Panc1 (cell line): ENCODE results near the gene CACFD1. TPM values are rescaled to one million over a fixed set of nuclear protein-coding genes. Genes with fewer than 3 reads are reported as not detected.

Experiments used
- ATAC-seq: fragments of 200-7000 bp; cut with Tn5 transposase; 2 replicates; pipeline ENCODE4 v1.9.1; 2020; ENCODE audit warnings: mild to moderate bottlenecking, moderate library complexity
- BruUV-seq: library from RNA; stranded (reverse); fragments of 400-500 nt; replicated peaks from 2 replicates; lab custom pipeline; 2021; lab: Mats Ljungman, UMichigan
- CTCF ChIA-PET: fragments of 300-600 bp; sonication (Branson Sonifier 250); formaldehyde crosslinking; loops from one replicate; lab custom pipeline; 2022; ENCODE audit warnings: antibody characterized with exemption; lab: Charles Lee
- POLR2A ChIA-PET: fragments of 300-600 bp; sonication (Branson Sonifier 250); formaldehyde crosslinking; loops from one replicate; lab custom pipeline; 2022; ENCODE audit warnings: antibody characterized with exemption; lab: Charles Lee
- DNase-seq: peaks from one replicate; pipeline ENCODE4 v3.0.0-alpha.2; 2010; ENCODE audit warnings: low read depth, low spot score
- H3K27ac ChIP-seq: 2 replicates; pipeline ENCODE4 v1.5.1; 2011; ENCODE audit warnings: mild to moderate bottlenecking, low read length, inconsistent platforms
- H3K27me3 ChIP-seq: fragments of 200-500 bp; sonication (Bioruptor generic); 2 replicates; pipeline ENCODE4 v1.6.0; 2014; ENCODE audit warnings: low read length, inconsistent platforms; ENCODE audit not compliant: control insufficient read depth, insufficient read depth
- H3K36me3 ChIP-seq: fragments of 200-500 bp; sonication (Bioruptor generic); 2 replicates; pipeline ENCODE4 v1.5.1; 2014; ENCODE audit warnings: inconsistent platforms, mild to moderate bottlenecking, low read length, moderate library complexity; ENCODE audit not compliant: control insufficient read depth, insufficient read depth
- H3K4me1 ChIP-seq: 2 replicates; pipeline ENCODE4 v1.5.1; 2011; ENCODE audit warnings: inconsistent platforms, mild to moderate bottlenecking, low read length, moderate library complexity; ENCODE audit not compliant: control insufficient read depth, insufficient read depth
- H3K4me3 ChIP-seq, 2 experiments: 2 replicates each; pipeline ENCODE4 v1.5.1; 2011 to 2012; ENCODE audit warnings: low read depth in 2 of 2, low read length in 2 of 2, mild to moderate bottlenecking in 2 of 2, inconsistent platforms in 1 of 2, moderate library complexity in 1 of 2
- H3K9me3 ChIP-seq: fragments of 200-500 bp; sonication (Bioruptor generic); 2 replicates; pipeline ENCODE4 v1.5.1; 2014; ENCODE audit warnings: low read depth, mild to moderate bottlenecking, inconsistent platforms, low read length, moderate library complexity; ENCODE audit not compliant: control insufficient read depth, insufficient read depth
- CTCF ChIP-seq: fragments of 450-650 bp; IDR thresholded peaks from 2 replicates; pipeline ENCODE4 v1.5.1; 2017; ENCODE audit warnings: mild to moderate bottlenecking
- POLR2AphosphoS5 ChIP-seq: IDR thresholded peaks from 2 replicates; pipeline ENCODE4 v1.6.1; 2012; ENCODE audit warnings: mild to moderate bottlenecking, low read depth, low read length, moderate library complexity
- SIN3A ChIP-seq: IDR thresholded peaks from 2 replicates; pipeline ENCODE4 v1.6.1; 2012; ENCODE audit warnings: low read depth, mild to moderate bottlenecking, low read length, moderate library complexity, borderline replicate concordance; ENCODE audit not compliant: insufficient read depth
- TCF7L2 ChIP-seq: IDR thresholded peaks from 2 replicates; pipeline ENCODE4 v1.6.1; 2011; ENCODE audit warnings: mild to moderate bottlenecking, low read depth, low read length, inconsistent platforms
- in situ Hi-C: cut with HindIII; loops from 2 replicates; pipeline ENCODE4 v1.10.0; 2016; ENCODE audit warnings: low sequenced_read_pairs, low pct_unique_long_range_greater_than_20kb
- intact Hi-C: fragments of 100-400 bp; cut with micrococcal nuclease; formaldehyde crosslinking; loops from one replicate; pipeline ENCODE4 v1.10.0; 2022; ENCODE audit not compliant: unreplicated experiment
- total RNA-seq: library from RNA; stranded (reverse); gene quantifications from one replicate; pipeline ENCODE4 v1.2.1, GENCODE V29; 2021; ENCODE audit not compliant: unreplicated experiment
- TF ChIP-seq, protein P1 (sequence below), 2 experiments: IDR thresholded peaks; 2 replicates each; pipeline ENCODE4 v1.6.1; 2011 to 2012; ENCODE audit warnings: low read depth in 2 of 2, control low read depth in 1 of 2, low read length in 1 of 2, mild to moderate bottlenecking in 1 of 2, moderate library complexity in 1 of 2; ENCODE audit not compliant: insufficient read depth in 1 of 2

The CACFD1 gene
- total RNA-seq, 1 experiment from 2014 or later = 13.9 TPM

DNA sequence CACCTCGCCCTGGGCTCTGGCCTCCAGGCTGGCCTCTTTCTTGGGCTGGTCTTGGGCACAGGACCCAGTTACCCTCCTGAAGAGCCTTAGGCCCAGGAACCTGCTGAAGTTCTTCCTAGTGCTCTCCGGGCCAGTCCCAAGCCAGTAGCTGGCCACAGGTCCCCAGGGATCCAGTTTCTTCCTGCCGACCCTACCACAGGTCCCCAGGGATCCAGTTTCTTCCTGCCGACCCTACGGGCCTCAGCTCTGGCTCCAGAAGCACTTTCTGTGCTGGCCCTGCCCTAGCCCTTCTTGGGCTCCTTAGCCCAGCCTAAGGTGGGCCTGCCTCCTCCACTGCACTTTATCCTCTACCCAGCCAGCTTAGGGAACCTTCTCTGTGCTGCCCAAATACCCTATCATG, 18.2 kb upstream of the CACFD1 start:
- CTCF ChIA-PET = interaction anchor here (0.6 kb wide), 1 partner anchor 542 kb away, joined by 4 read pairs; no protein-coding TSS in a partner anchor
- BruUV-seq = no TSS peak

GRCh38 chr9:133443248-133443647, 16.5 kb upstream of the CACFD1 start:
- no peak overlapping the region for H3K27ac ChIP-seq
- intact Hi-C loops = no loop called here
- no peak overlapping the region for H3K4me3 ChIP-seq
- no peaks in the 10 kb centered on the region for H3K27me3 ChIP-seq
- H3K4me1 ChIP-seq = no peaks in the 10 kb centered on the region
- H3K9me3 ChIP-seq = no peaks in the 10 kb centered on the region
- DNase-seq (no peak), ATAC-seq (no peak)
- CTCF ChIA-PET = no interaction called here
- BruUV-seq = no TSS peak
- H3K36me3 ChIP-seq = no peaks in the 10 kb centered on the region
- TF ChIP-seq CTCF (no peak), TCF7L2 (no peak), POLR2AphosphoS5 (no peak), SIN3A (no peak)
- TF ChIP-seq, protein P1, sequence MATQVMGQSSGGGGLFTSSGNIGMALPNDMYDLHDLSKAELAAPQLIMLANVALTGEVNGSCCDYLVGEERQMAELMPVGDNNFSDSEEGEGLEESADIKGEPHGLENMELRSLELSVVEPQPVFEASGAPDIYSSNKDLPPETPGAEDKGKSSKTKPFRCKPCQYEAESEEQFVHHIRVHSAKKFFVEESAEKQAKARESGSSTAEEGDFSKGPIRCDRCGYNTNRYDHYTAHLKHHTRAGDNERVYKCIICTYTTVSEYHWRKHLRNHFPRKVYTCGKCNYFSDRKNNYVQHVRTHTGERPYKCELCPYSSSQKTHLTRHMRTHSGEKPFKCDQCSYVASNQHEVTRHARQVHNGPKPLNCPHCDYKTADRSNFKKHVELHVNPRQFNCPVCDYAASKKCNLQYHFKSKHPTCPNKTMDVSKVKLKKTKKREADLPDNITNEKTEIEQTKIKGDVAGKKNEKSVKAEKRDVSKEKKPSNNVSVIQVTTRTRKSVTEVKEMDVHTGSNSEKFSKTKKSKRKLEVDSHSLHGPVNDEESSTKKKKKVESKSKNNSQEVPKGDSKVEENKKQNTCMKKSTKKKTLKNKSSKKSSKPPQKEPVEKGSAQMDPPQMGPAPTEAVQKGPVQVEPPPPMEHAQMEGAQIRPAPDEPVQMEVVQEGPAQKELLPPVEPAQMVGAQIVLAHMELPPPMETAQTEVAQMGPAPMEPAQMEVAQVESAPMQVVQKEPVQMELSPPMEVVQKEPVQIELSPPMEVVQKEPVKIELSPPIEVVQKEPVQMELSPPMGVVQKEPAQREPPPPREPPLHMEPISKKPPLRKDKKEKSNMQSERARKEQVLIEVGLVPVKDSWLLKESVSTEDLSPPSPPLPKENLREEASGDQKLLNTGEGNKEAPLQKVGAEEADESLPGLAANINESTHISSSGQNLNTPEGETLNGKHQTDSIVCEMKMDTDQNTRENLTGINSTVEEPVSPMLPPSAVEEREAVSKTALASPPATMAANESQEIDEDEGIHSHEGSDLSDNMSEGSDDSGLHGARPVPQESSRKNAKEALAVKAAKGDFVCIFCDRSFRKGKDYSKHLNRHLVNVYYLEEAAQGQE (IDR thresholded peaks at IDR 0.05; ENCODE audit: insufficient read depth in 1 of 2, low read depth in 2 of 2, low read length in 1 of 2) = no peak
- POLR2A ChIA-PET = no interaction called here
- in situ Hi-C loops = no loop called here

More for the DNA sequence above, 18.2 kb upstream of the CACFD1 start:
- no peak for TF ChIP-seq POLR2AphosphoS5
- no peak for TF ChIP-seq SIN3A
- H3K27me3 ChIP-seq = no peaks in the 10 kb centered on the region
- in situ Hi-C loops = no loop called here
- DNase-seq (no peak), ATAC-seq (no peak)
- H3K4me3 ChIP-seq = no peak overlapping the region
- no peaks in the 10 kb centered on the region for H3K9me3 ChIP-seq
- H3K36me3 ChIP-seq = no peaks in the 10 kb centered on the region
- no peak overlapping the region for H3K27ac ChIP-seq
- POLR2A ChIA-PET = no interaction called here
- H3K4me1 ChIP-seq = no peaks in the 10 kb centered on the region
- intact Hi-C loops = no loop called here

- Histone ChIP-seq H3K9me3 (no peaks in the 10 kb centered on the region), H3K27ac (no peak overlapping the region), H3K4me3 (no peak overlapping the region), H3K27me3 (no peaks in the 10 kb centered on the region), H3K36me3 (no peaks in the 10 kb centered on the region), H3K4me1 (no peaks in the 10 kb centered on the region; the same call in 1 of the 2 replicates)
- no TSS peak for BruUV-seq
- POLR2A ChIA-PET = no interaction called here
- no peak for TF ChIP-seq CTCF
- no peak for TF ChIP-seq POLR2AphosphoS5
- intact Hi-C loops = no loop called here
- CTCF ChIA-PET = no interaction called here
- DNase-seq (no peak), ATAC-seq (no peak)
- in situ Hi-C loops = no loop called here
These were observed 15.8 kb upstream of the CACFD1 start for GRCh38 chr9:133443982-133444381.
